A549 (cell line): ENCODE measurements around the gene QRICH1.

ENCODE experiments used
- CEBPB ChIP-seq, 2 experiments: fragments of >200 bp in 1 of 2; sonication (Bioruptor Twin) in 1 of 2; formaldehyde crosslinking in 1 of 2; IDR thresholded peaks; 2 replicates each; pipeline ENCODE4 v1.6.1; 2012 to 2016
- CHD4 ChIP-seq: fragments of 200-600 bp; sonication (generic); IDR thresholded peaks from 2 replicates; pipeline ENCODE4 v1.6.1; 2016; ENCODE audit warnings: antibody characterized with exemption, mild to moderate bottlenecking, borderline replicate concordance
- CTCF ChIP-seq: fragments of >200 bp; sonication (Bioruptor Twin); formaldehyde crosslinking; IDR thresholded peaks from 3 replicates; pipeline ENCODE4 v1.5.1; 2016
- ELK1 ChIP-seq: fragments of 150-350 bp; IDR thresholded peaks from 2 replicates; pipeline ENCODE4 v1.6.1; 2014; ENCODE audit warnings: low read depth, mild to moderate bottlenecking, low read length
- ESRRA ChIP-seq: fragments of 150-350 bp; IDR thresholded peaks from 2 replicates; pipeline ENCODE4 v1.6.1; 2014; ENCODE audit warnings: mild to moderate bottlenecking, low read length, borderline replicate concordance
- JUNB ChIP-seq: fragments of >200 bp; sonication (Bioruptor Twin); formaldehyde crosslinking; IDR thresholded peaks from 2 replicates; pipeline ENCODE4 v1.6.1; 2016
- MAFK ChIP-seq: fragments of 450-650 bp; IDR thresholded peaks from 2 replicates; pipeline ENCODE4 v1.6.1; 2014; ENCODE audit not compliant: partially characterized antibody
- MAX ChIP-seq: IDR thresholded peaks from 2 replicates; pipeline ENCODE4 v1.6.1; 2012
- MYC ChIP-seq: IDR thresholded peaks from 2 replicates; pipeline ENCODE4 v1.6.1; 2012; ENCODE audit warnings: mild to moderate bottlenecking, inconsistent platforms, low read length, improper control_type of control experiment, borderline replicate concordance
- NPAS2 ChIP-seq: fragments of 250-450 bp; sonication (Bioruptor Pico); IDR thresholded peaks from 2 replicates; pipeline ENCODE4 v1.8.0; 2022; ENCODE audit warnings: mild to moderate bottlenecking, moderate library complexity, borderline replicate concordance
- POLR2A ChIP-seq: IDR thresholded peaks from 2 replicates; pipeline ENCODE4 v1.6.1; 2012; ENCODE audit warnings: mild to moderate bottlenecking, low read length
- RFX5 ChIP-seq: fragments of 450-650 bp; IDR thresholded peaks from 2 replicates; pipeline ENCODE4 v1.7.1; 2014; ENCODE audit warnings: antibody characterized with exemption, mild to moderate bottlenecking, moderate library complexity
- SMC3 ChIP-seq: fragments of >200 bp; sonication (Bioruptor Twin); formaldehyde crosslinking; IDR thresholded peaks from 3 replicates; pipeline ENCODE4 v1.6.1; 2018; ENCODE audit warnings: inconsistent platforms

GRCh38 chr3:49034650-49035049 lies 59.2 kb downstream of the QRICH1 start:
- TF ChIP-seq CEBPB (IDR thresholded peaks at IDR 0.05) (no peak), ESRRA (no peak), CTCF (no peak), RFX5 (no peak), POLR2A (no peak), CHD4 (no peak), SMC3 (no peak), NPAS2 (CRISPR knock-in tag) (no peak), MAX (no peak), MYC (no peak), ELK1 (no peak), MAFK (no peak), JUNB (no peak)
